HG03196 (cell line): Measurements from ENCODE around the gene DENND1A.
"Not testable (repeated sequence)": the region's sequence is repeated elsewhere in the genome, so short reads cannot be mapped to it uniquely, and the experiment has no call there.

ENCODE experiments used
- ATAC-seq: cut with Tn5 transposase; IDR thresholded peaks from one replicate; pipeline ENCODE4 v1.9.1; 2021; ENCODE audit not compliant: unreplicated experiment

Gene DENND1A

GRCh38 chr9:123825342-123826060, 104.4 kb downstream of the DENND1A start:
- ATAC-seq: no peak

GRCh38 chr9:123823194-123823947, 106.6 kb downstream of the DENND1A start:
- ATAC-seq: no peak

GRCh38 chr9:123821619-123822018, 108.3 kb downstream of the DENND1A start:
- no peak for ATAC-seq

GRCh38 chr9:123820139-123820538, 109.8 kb downstream of the DENND1A start:
- ATAC-seq: no peak

- no peak for ATAC-seq
Measured at GRCh38 chr9:123816817-123817472, 113.0 kb downstream of the DENND1A start.

- not testable (repeated sequence) for ATAC-seq
Measured at GRCh38 chr9:123815856-123816255, 114.1 kb downstream of the DENND1A start.

GRCh38 chr9:123814496-123814895, 115.4 kb downstream of the DENND1A start:
- ATAC-seq: no peak

GRCh38 chr9:123812984-123813383, 116.9 kb downstream of the DENND1A start:
- no peak for ATAC-seq

GRCh38 chr9:123807251-123807650, 122.7 kb downstream of the DENND1A start:
- no peak for ATAC-seq

GRCh38 chr9:123806829-123807228, 123.1 kb downstream of the DENND1A start:
- ATAC-seq: no peak

GRCh38 chr9:123798195-123798594, 131.7 kb downstream of the DENND1A start:
- no peak for ATAC-seq

GRCh38 chr9:123796618-123797484, 133.1 kb downstream of the DENND1A start:
- no peak for ATAC-seq

GRCh38 chr9:123796094-123796493, 133.8 kb downstream of the DENND1A start:
- ATAC-seq: no peak

GRCh38 chr9:123795336-123795735, 134.6 kb downstream of the DENND1A start:
- no peak for ATAC-seq

- no peak for ATAC-seq
Measured at GRCh38 chr9:123792501-123792900, 137.4 kb downstream of the DENND1A start.

GRCh38 chr9:123789554-123790292, 140.2 kb downstream of the DENND1A start:
- ATAC-seq: no peak

GRCh38 chr9:123787416-123787815, 142.5 kb downstream of the DENND1A start:
- no peak for ATAC-seq

- ATAC-seq: no peak
Measured at GRCh38 chr9:123784518-123784917, 145.4 kb downstream of the DENND1A start.

GRCh38 chr9:123778232-123778902, 151.6 kb downstream of the DENND1A start:
- ATAC-seq: no peak
